Measurements from ENCODE around the gene TDRD5.
"Not testable (repeated sequence)": the region's sequence is repeated elsewhere in the genome, so short reads cannot be mapped to it uniquely, and the experiment has no call there.

Gene TDRD5

GRCh38 chr1:179601093-179601492 is 9.5 kb downstream of the TDRD5 start:
- H3K27me3 ChIP-seq (ENCODE audit: control insufficient read depth in 1 of 2, insufficient read depth in 2 of 2, low read length in 2 of 2): no peaks in the 10 kb centered on the region
- H3K36me3 ChIP-seq (ENCODE audit: control insufficient read depth in 2 of 2, insufficient read depth in 2 of 2, low read length in 2 of 2): no peaks in the 10 kb centered on the region
- H3K4me1 ChIP-seq (ENCODE audit: control insufficient read depth, insufficient read depth, low read length): no peaks in the 10 kb centered on the region
- H3K9me3 ChIP-seq (ENCODE audit: control insufficient read depth in 2 of 2, low read length in 2 of 2): peaks cover 0 to 4% of the 10 kb centered on the region in 2 donors
- H3K9ac ChIP-seq (ENCODE audit: low read length in 2 of 2): no peak overlapping the region
- H3K4me3 ChIP-seq (ENCODE audit: low read length in 2 of 2): no peak overlapping the region
- H3K27ac ChIP-seq (ENCODE audit: low read length): no peak overlapping the region

DNA sequence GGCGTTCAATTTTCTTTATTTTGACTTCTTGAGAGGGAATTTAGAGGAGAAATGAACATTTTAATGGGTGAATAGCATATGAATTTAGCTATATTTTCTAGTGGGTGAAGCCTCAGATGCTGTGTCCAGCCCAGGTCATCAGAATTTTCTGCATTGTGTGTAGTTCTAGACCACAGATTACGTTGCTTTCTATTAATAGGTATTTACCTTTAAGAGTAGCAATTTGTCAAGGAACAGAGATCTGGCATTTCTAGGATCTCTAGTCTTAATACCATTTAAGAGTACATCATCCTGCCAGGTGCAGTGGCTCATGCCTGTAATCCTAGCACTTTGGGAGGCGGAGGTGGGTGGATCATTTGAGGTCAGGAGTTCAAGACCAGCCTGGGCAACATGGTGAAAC is 20.7 kb downstream of the TDRD5 start:
- no peak overlapping the region for H3K9ac ChIP-seq (ENCODE audit: low read length in 2 of 2)
- no peaks in the 10 kb centered on the region for H3K4me1 ChIP-seq (ENCODE audit: control insufficient read depth, insufficient read depth, low read length)
- no peak overlapping the region for H3K4me3 ChIP-seq (ENCODE audit: low read length in 2 of 2)
- no peaks in the 10 kb centered on the region for H3K27me3 ChIP-seq (ENCODE audit: control insufficient read depth in 1 of 2, insufficient read depth in 2 of 2, low read length in 2 of 2)
- no peaks in the 10 kb centered on the region for H3K36me3 ChIP-seq (ENCODE audit: control insufficient read depth in 2 of 2, insufficient read depth in 2 of 2, low read length in 2 of 2)
- no peak overlapping the region for H3K27ac ChIP-seq (ENCODE audit: low read length)
- H3K9me3 ChIP-seq (ENCODE audit: control insufficient read depth in 2 of 2, low read length in 2 of 2): no peaks in the 10 kb centered on the region

- H3K9ac ChIP-seq (ENCODE audit: low read length in 2 of 2): no peak overlapping the region
- H3K36me3 ChIP-seq (ENCODE audit: control insufficient read depth in 2 of 2, insufficient read depth in 2 of 2, low read length in 2 of 2): no peaks in the 10 kb centered on the region
- no peaks in the 10 kb centered on the region for H3K9me3 ChIP-seq (ENCODE audit: control insufficient read depth in 2 of 2, low read length in 2 of 2)
These were observed 39.1 kb downstream of the TDRD5 start for GRCh38 chr1:179630719-179631118.

GRCh38 chr1:179632868-179633267 is 41.2 kb downstream of the TDRD5 start:
- no peak overlapping the region for H3K4me3 ChIP-seq (ENCODE audit: low read length in 2 of 2)

More at GRCh38 chr1:179630719-179631118, 39.1 kb downstream of the TDRD5 start:
- Histone ChIP-seq H3K4me1 (ENCODE audit: control insufficient read depth, insufficient read depth, low read length) (no peaks in the 10 kb centered on the region), H3K27me3 (ENCODE audit: control insufficient read depth in 1 of 2, insufficient read depth in 2 of 2, low read length in 2 of 2) (no peaks in the 10 kb centered on the region), H3K4me3 (ENCODE audit: low read length in 2 of 2) (no peak overlapping the region), H3K27ac (ENCODE audit: low read length) (no peak overlapping the region)

GRCh38 chr1:179637211-179637860 is 45.7 kb downstream of the TDRD5 start:
- H3K4me3 ChIP-seq (ENCODE audit: low read length in 2 of 2): no peak overlapping the region

More at GRCh38 chr1:179632868-179633267, 41.2 kb downstream of the TDRD5 start:
- Histone ChIP-seq H3K9ac (ENCODE audit: low read length in 2 of 2) (no peak overlapping the region), H3K27ac (ENCODE audit: low read length) (no peak overlapping the region), H3K36me3 (ENCODE audit: control insufficient read depth in 2 of 2, insufficient read depth in 2 of 2, low read length in 2 of 2) (no peaks in the 10 kb centered on the region), H3K9me3 (ENCODE audit: control insufficient read depth in 2 of 2, low read length in 2 of 2) (no peaks in the 10 kb centered on the region), H3K4me1 (ENCODE audit: control insufficient read depth, insufficient read depth, low read length) (no peaks in the 10 kb centered on the region), H3K27me3 (ENCODE audit: control insufficient read depth in 1 of 2, insufficient read depth in 2 of 2, low read length in 2 of 2) (no peaks in the 10 kb centered on the region)

GRCh38 chr1:179661018-179661417 is 69.4 kb downstream of the TDRD5 start:
- no peaks in the 10 kb centered on the region for H3K4me1 ChIP-seq (ENCODE audit: control insufficient read depth, insufficient read depth, low read length)
- no peaks in the 10 kb centered on the region for H3K36me3 ChIP-seq (ENCODE audit: control insufficient read depth in 2 of 2, insufficient read depth in 2 of 2, low read length in 2 of 2)
- H3K9me3 ChIP-seq (ENCODE audit: control insufficient read depth in 2 of 2, low read length in 2 of 2): peaks cover 0 to 4% of the 10 kb centered on the region in 2 donors
- H3K27me3 ChIP-seq (ENCODE audit: control insufficient read depth in 1 of 2, insufficient read depth in 2 of 2, low read length in 2 of 2): no peaks in the 10 kb centered on the region
- H3K9ac ChIP-seq (ENCODE audit: low read length in 2 of 2): no peak overlapping the region
- no peak overlapping the region for H3K4me3 ChIP-seq (ENCODE audit: low read length in 2 of 2)
- H3K27ac ChIP-seq (ENCODE audit: low read length): no peak overlapping the region

More at GRCh38 chr1:179637211-179637860, 45.7 kb downstream of the TDRD5 start:
- no peaks in the 10 kb centered on the region for H3K36me3 ChIP-seq (ENCODE audit: control insufficient read depth in 2 of 2, insufficient read depth in 2 of 2, low read length in 2 of 2)
- no peaks in the 10 kb centered on the region for H3K4me1 ChIP-seq (ENCODE audit: control insufficient read depth, insufficient read depth, low read length)
- H3K9ac ChIP-seq (ENCODE audit: low read length in 2 of 2): no peak overlapping the region
- H3K9me3 ChIP-seq (ENCODE audit: control insufficient read depth in 2 of 2, low read length in 2 of 2): no peaks in the 10 kb centered on the region
- no peaks in the 10 kb centered on the region for H3K27me3 ChIP-seq (ENCODE audit: control insufficient read depth in 1 of 2, insufficient read depth in 2 of 2, low read length in 2 of 2)
- no peak overlapping the region for H3K27ac ChIP-seq (ENCODE audit: low read length)

GRCh38 chr1:179663810-179664209 is 72.2 kb downstream of the TDRD5 start:
- Histone ChIP-seq H3K9ac (ENCODE audit: low read length in 2 of 2) (no peak overlapping the region), H3K4me1 (ENCODE audit: control insufficient read depth, insufficient read depth, low read length) (no peaks in the 10 kb centered on the region), H3K9me3 (ENCODE audit: control insufficient read depth in 2 of 2, low read length in 2 of 2) (peaks cover 0 to 4% of the 10 kb centered on the region in 2 donors), H3K27me3 (ENCODE audit: control insufficient read depth in 1 of 2, insufficient read depth in 2 of 2, low read length in 2 of 2) (no peaks in the 10 kb centered on the region), H3K27ac (ENCODE audit: low read length) (no peak overlapping the region), H3K36me3 (ENCODE audit: control insufficient read depth in 2 of 2, insufficient read depth in 2 of 2, low read length in 2 of 2) (no peaks in the 10 kb centered on the region), H3K4me3 (ENCODE audit: low read length in 2 of 2) (no peak overlapping the region)

DNA sequence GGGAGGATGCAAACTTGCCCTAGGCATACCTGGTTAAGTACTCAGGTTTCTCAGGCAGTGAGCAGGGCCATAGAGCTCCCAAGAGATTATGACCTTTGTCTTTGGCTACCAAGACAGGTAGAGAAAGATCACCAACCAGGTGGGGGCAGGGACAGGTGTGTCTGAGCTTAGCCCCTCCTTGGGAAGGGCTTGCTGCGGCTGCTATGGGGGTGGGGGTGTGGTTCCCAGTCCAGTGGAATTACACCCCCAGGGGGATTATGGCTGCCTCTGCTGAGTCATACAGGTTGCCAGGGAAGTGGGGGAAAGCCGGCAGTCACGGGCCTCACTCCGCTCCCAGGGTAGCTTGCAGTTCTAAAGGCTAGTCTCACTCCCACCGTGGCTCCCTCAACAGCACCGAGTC is 86.2 kb downstream of the TDRD5 start:
- Histone ChIP-seq H3K9me3 (ENCODE audit: control insufficient read depth in 2 of 2, low read length in 2 of 2) (no peaks in the 10 kb centered on the region), H3K9ac (ENCODE audit: low read length in 2 of 2) (no peak overlapping the region), H3K36me3 (ENCODE audit: control insufficient read depth in 2 of 2, insufficient read depth in 2 of 2, low read length in 2 of 2) (no peaks in the 10 kb centered on the region), H3K4me3 (ENCODE audit: low read length in 2 of 2) (no peak overlapping the region), H3K27me3 (ENCODE audit: control insufficient read depth in 1 of 2, insufficient read depth in 2 of 2, low read length in 2 of 2) (no peaks in the 10 kb centered on the region), H3K27ac (ENCODE audit: low read length) (no peak overlapping the region), H3K4me1 (ENCODE audit: control insufficient read depth, insufficient read depth, low read length) (no peaks in the 10 kb centered on the region)

- not testable (repeated sequence) for H3K27me3 ChIP-seq (ENCODE audit: control insufficient read depth in 1 of 2, insufficient read depth in 2 of 2, low read length in 2 of 2); H3K27ac ChIP-seq (ENCODE audit: low read length)
These were observed 102.9 kb downstream of the TDRD5 start for GRCh38 chr1:179694530-179694929.

DNA sequence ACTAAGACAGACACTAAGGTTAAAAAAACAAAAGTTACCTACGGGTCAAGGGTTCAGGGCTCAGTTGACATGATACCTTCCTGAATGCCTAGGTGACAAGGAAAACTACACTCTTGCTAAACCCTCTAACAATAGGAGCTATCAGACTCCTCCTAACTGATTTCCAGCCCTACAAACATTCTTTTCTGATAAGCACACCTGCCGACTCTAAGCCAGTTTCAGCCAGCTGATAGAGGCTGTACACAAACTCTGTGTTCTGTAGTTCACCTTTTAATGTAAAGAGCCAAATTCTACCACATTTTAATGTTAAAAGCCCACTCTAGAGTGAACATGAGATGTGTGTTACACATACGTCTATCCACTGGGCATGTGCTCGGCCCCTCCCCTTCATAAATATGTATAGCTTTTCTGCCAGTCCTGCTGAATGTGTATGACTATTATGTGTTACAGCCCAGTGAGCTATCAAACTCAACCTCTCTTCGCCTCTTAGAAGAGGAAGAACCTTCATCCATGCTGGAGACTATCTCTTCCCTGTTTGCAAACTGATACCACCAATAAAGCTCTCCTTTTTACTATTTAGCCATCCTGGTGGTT is 111.4 kb downstream of the TDRD5 start:
- no peaks in the 10 kb centered on the region for H3K36me3 ChIP-seq (ENCODE audit: control insufficient read depth in 2 of 2, insufficient read depth in 2 of 2, low read length in 2 of 2)
- H3K4me3 ChIP-seq (ENCODE audit: low read length in 2 of 2): no peak overlapping the region
- H3K27me3 ChIP-seq (ENCODE audit: control insufficient read depth in 1 of 2, insufficient read depth in 2 of 2, low read length in 2 of 2): no peaks in the 10 kb centered on the region
- H3K27ac ChIP-seq (ENCODE audit: low read length): no peak overlapping the region
- no peaks in the 10 kb centered on the region for H3K9me3 ChIP-seq (ENCODE audit: control insufficient read depth in 2 of 2, low read length in 2 of 2)
- no peaks in the 10 kb centered on the region for H3K4me1 ChIP-seq (ENCODE audit: control insufficient read depth, insufficient read depth, low read length)
- no peak overlapping the region for H3K9ac ChIP-seq (ENCODE audit: low read length in 2 of 2)

More at GRCh38 chr1:179694530-179694929, 102.9 kb downstream of the TDRD5 start:
- H3K4me3 ChIP-seq (ENCODE audit: low read length in 2 of 2); H3K36me3 ChIP-seq (ENCODE audit: control insufficient read depth in 2 of 2, insufficient read depth in 2 of 2, low read length in 2 of 2); H3K4me1 ChIP-seq (ENCODE audit: control insufficient read depth, insufficient read depth, low read length); H3K9me3 ChIP-seq (ENCODE audit: control insufficient read depth in 2 of 2, low read length in 2 of 2); H3K9ac ChIP-seq (ENCODE audit: low read length in 2 of 2): not testable (repeated sequence)

GRCh38 chr1:179706339-179706941 is 114.8 kb downstream of the TDRD5 start:
- Histone ChIP-seq H3K4me1 (ENCODE audit: control insufficient read depth, insufficient read depth, low read length) (no peaks in the 10 kb centered on the region), H3K27me3 (ENCODE audit: control insufficient read depth in 1 of 2, insufficient read depth in 2 of 2, low read length in 2 of 2) (no peaks in the 10 kb centered on the region), H3K27ac (ENCODE audit: low read length) (no peak overlapping the region), H3K9me3 (ENCODE audit: control insufficient read depth in 2 of 2, low read length in 2 of 2) (no peaks in the 10 kb centered on the region), H3K36me3 (ENCODE audit: control insufficient read depth in 2 of 2, insufficient read depth in 2 of 2, low read length in 2 of 2) (no peaks in the 10 kb centered on the region), H3K9ac (ENCODE audit: low read length in 2 of 2) (no peak overlapping the region), H3K4me3 (ENCODE audit: low read length in 2 of 2) (no peak overlapping the region)

Data from stomach smooth muscle (tissue), 2 donors.